OCI-LY1 (cell line): Measurements from ENCODE around the gene MRAS.

ENCODE experiments used
- CTCF ChIP-seq: fragments of 200-600 bp; sonication (generic), shearing (Covaris generic); IDR thresholded peaks from 2 replicates; pipeline ENCODE4 v1.5.1; 2017; ENCODE audit warnings: mild to moderate bottlenecking, antibody characterized with exemption, low read length, moderate library complexity, mixed read lengths
- EZH2 ChIP-seq: fragments of 200-600 bp; sonication (generic), shearing (Covaris generic); IDR thresholded peaks from 2 replicates; pipeline ENCODE4 v1.8.0; 2017; ENCODE audit warnings: borderline replicate concordance, mixed run types, mild to moderate bottlenecking, antibody characterized with exemption, low read length, moderate library complexity, mixed read lengths

- TF ChIP-seq CTCF (no peak), EZH2 (no peak)
Measured at GRCh38 chr3:138440121-138440521, 91.7 kb downstream of the MRAS start.
